GM10847 (cell line): ENCODE measurements around the gene STT3B.

Experiments used
- POLR2A ChIP-seq: IDR thresholded peaks from 2 replicates; pipeline ENCODE4 v1.6.1; 2011; ENCODE audit not compliant: insufficient read length; ENCODE audit errors: extremely low read depth

The STT3B gene

GRCh38 chr3:31670136-31670535 is 137.4 kb downstream of the STT3B start:
- TF ChIP-seq POLR2A = no peak

GRCh38 chr3:31670722-31671121 is 138.0 kb downstream of the STT3B start:
- no peak for TF ChIP-seq POLR2A

GRCh38 chr3:31671451-31671850 is 138.7 kb downstream of the STT3B start:
- no peak for TF ChIP-seq POLR2A

- no peak for TF ChIP-seq POLR2A
Observed at GRCh38 chr3:31671976-31672375, 139.3 kb downstream of the STT3B start.

- TF ChIP-seq POLR2A = no peak
Observed at GRCh38 chr3:31673950-31674349, 141.2 kb downstream of the STT3B start.

GRCh38 chr3:31676556-31676955 is 143.8 kb downstream of the STT3B start:
- no peak for TF ChIP-seq POLR2A

- no peak for TF ChIP-seq POLR2A
Observed at GRCh38 chr3:31680072-31680870, 147.5 kb downstream of the STT3B start.
